GM12891 (cell line): ENCODE measurements around the gene ARHGAP19.

ENCODE experiments used
- DNase-seq: peaks from one replicate; pipeline ENCODE4 v3.0.0; 2011; ENCODE audit warnings: low spot score; ENCODE audit not compliant: insufficient read length
- FAIRE-seq: peaks from 2 replicates; lab custom pipeline; 2011; peaks lifted over from hg19 to GRCh38; lab: Jason Lieb, UNC
- PAX5 ChIP-seq: IDR thresholded peaks from 2 replicates; pipeline ENCODE4 v1.6.1; 2011; ENCODE audit warnings: low read length, moderate library complexity, mild to moderate bottlenecking; ENCODE audit not compliant: insufficient read depth, severe bottlenecking
- POLR2A ChIP-seq: IDR thresholded peaks from 2 replicates; pipeline ENCODE4 v1.6.1; 2011; ENCODE audit warnings: low read depth, low read length, control low read depth
- POLR2AphosphoS5 ChIP-seq: IDR thresholded peaks from 2 replicates; pipeline ENCODE4 v1.6.1; 2011; ENCODE audit warnings: low read depth, low read length, control low read depth
- POU2F2 ChIP-seq: IDR thresholded peaks from 2 replicates; pipeline ENCODE4 v1.6.1; 2011; ENCODE audit warnings: low read depth, mild to moderate bottlenecking, control low read depth, low read length, moderate library complexity
- SPI1 ChIP-seq: IDR thresholded peaks from 2 replicates; pipeline ENCODE4 v1.6.1; 2011; ENCODE audit warnings: low read depth, low read length, control low read depth
- TAF1 ChIP-seq: IDR thresholded peaks from 2 replicates; pipeline ENCODE4 v1.6.1; 2011; ENCODE audit warnings: low read depth, low read length, control low read depth

The ARHGAP19 gene

DNA sequence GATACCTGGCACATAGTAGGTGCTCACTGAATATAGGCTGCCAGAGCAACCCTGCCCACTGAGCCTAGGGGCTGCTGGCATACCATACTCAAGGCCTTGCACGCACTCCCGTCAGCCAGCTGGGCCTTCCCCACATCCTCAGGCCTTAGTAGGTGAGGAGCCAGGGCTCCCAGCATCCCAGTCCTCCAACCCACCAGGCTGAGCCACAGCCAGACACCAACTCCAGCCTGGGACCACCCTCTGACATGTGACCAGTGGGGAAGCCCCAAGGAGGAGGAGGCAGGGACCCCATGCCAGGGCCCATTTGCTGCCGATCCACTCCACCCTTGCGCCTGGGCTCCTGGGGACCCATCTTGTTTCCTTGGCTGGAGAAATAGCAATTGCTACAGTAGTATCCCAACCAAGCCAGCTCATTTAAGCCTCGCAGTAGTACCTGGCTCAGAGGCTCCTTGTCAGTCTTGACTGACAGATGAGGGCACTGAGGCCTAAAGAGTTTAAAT, 118.1 kb downstream of the ARHGAP19 start:
- FAIRE-seq (no peak), DNase-seq (no peak)
- TF ChIP-seq POU2F2 (no peak), SPI1 (no peak), POLR2AphosphoS5 (no peak), POLR2A (no peak), PAX5 (no peak), TAF1 (no peak)

DNA sequence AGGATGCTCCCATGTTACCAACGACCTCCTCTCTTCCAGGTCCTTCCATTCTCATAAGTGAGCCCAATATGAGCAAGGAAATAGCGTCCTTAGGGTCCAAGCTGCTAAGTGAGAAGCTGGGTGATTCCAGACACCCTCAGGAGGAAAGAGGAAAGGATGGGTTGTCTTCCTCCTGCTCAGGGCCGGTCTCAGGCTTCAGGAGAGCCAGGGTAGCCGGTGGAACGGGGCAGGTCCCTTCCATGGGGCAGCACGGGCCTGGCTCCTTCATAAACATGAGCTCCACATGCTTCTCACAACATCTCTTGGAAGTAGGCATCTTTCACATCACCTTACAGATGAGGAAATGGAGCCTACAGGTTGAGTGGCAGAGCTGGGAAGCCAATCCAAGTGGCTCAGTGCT, 119.4 kb downstream of the ARHGAP19 start:
- DNase-seq (no peak), FAIRE-seq (no peak)
- no peak for TF ChIP-seq SPI1
- TF ChIP-seq POLR2A: no peak
- no peak for TF ChIP-seq POLR2AphosphoS5
- no peak for TF ChIP-seq POU2F2
- no peak for TF ChIP-seq PAX5
- TF ChIP-seq TAF1: no peak
